Pancreas (tissue), 10 donors: ENCODE measurements around the gene ELP1. TPM values are rescaled to one million over a fixed set of nuclear protein-coding genes. Genes with fewer than 3 reads are reported as not detected.
A peak's percentile ranks its signal among the peaks of the same experiment; 100 is the strongest.
"Not testable (repeated sequence)": the region's sequence is repeated elsewhere in the genome, so short reads cannot be mapped to it uniquely, and the experiment has no call there.

ENCODE experiments used
- ATAC-seq, 4 donors: fragments of 200-7000 bp; cut with Tn5 transposase; one replicate each; pipeline versions ENCODE4 v1.8.0 to v1.9.1; 2020; ENCODE audit warnings: mild to moderate bottlenecking in 4 of 4, moderate library complexity in 4 of 4
- DNase-seq, 6 donors: peaks; one replicate each; pipeline ENCODE4 v3.0.0-alpha.2; 2020
- FAIRE-seq: peaks from 2 replicates; lab custom pipeline; 2012; peaks lifted over from hg19 to GRCh38; lab: Jason Lieb, UNC
- H3K27ac ChIP-seq, 4 donors: fragments of 200-600 bp; sonication (generic); 1 replicate in 3 of 4; 2 replicates in 1 of 4; pipeline versions ENCODE4 v1.5.0 to v1.8.0; 2020
- H3K27me3 ChIP-seq, 4 donors: fragments of 200-600 bp; one replicate each; pipeline ENCODE4 v1.8.0; 2021
- H3K36me3 ChIP-seq, 3 donors: fragments of 200-600 bp; sonication (generic) in 1 of 3; one replicate each; pipeline versions ENCODE4 v1.5.0 to v1.8.0; 2020 to 2021
- H3K4me1 ChIP-seq, 3 donors: fragments of 200-600 bp; one replicate each; pipeline ENCODE4 v1.8.0; 2021
- H3K4me3 ChIP-seq, 4 donors: fragments of 200-600 bp; sonication (generic) in 2 of 4; one replicate each; pipeline versions ENCODE4 v1.5.0 to v1.8.0; 2020 to 2021
- H3K9me3 ChIP-seq, 4 donors: fragments of 200-600 bp; one replicate each; pipeline ENCODE4 v1.8.0; 2021
- CTCF ChIP-seq, 4 donors: fragments of 200-600 bp; sonication (generic) in 3 of 4; IDR thresholded peaks; one replicate each; pipeline versions ENCODE4 v1.5.0 to v1.8.0; 2021; ENCODE audit warnings: antibody characterized with exemption in 4 of 4
- WGBS, 2 donors: extraction: QIAGEN DNeasy Blood & Tissue Kit; methylation state at CpG; one replicate each; pipeline ENCODE4 v1.1.7; 2013; 5-methylcytosine and 5-hydroxymethylcytosine counted together
- intact Hi-C, 3 donors: fragments of 100-400 bp; cut with DNase I; formaldehyde crosslinking; loops; one replicate each; pipeline versions ENCODE4 v1.11.1 to v1.14.2; 2022
- polyA plus RNA-seq, 2 donors: library from polyadenylated mRNA; stranded (reverse); fragments of 200-250 nt; gene quantifications; one replicate each; pipeline ENCODE4 v1.2.3, GENCODE V29; 2013
- total RNA-seq, 6 donors: library from RNA; stranded (reverse); fragmentation: NEBNext Ultra II Directional in 4 of 6; extraction: Animal tissue kit (Norgen Biotek cat#: 25700) in 4 of 6; gene quantifications; one replicate each; pipeline versions ENCODE4 v1.2.1 to v1.2.4, GENCODE V29; 2021 to 2023
- donor health status: healthy with polysubstance abuse.
- donor health status: DM: no; HTN: no; CAD: no; lungs with moderate emphysema.
- donor health status: DM: no; HTN: no; CAD: no.
- donor health status: control.
- donor health status: control.
- donor health status: Bipolar disorder and iron deficiency.
- donor health status: DM: yes; HTN: yes; CAD: no.
- donor health status: DM: no; HTN: no; CAD: no.
- donor health status: DM: no; HTN: no; CAD: no.
- donor health status: DM: yes; HTN: yes; CAD: no.

The ELP1 gene
- total and polyA plus RNA-seq, 8 donors, result 6.9 to 19.2 (median 10.0) TPM

- ATAC-seq, result no peak
- 92 to 97% methylated on average over 2 of the region's 2 CpGs for WGBS, 2 donors
- H3K36me3 ChIP-seq, result peaks cover 0 to 56% (median 6%) of the 10 kb centered on the region in 3 donors
Measured at GRCh38 chr9:108897324-108898096, 36.4 kb downstream of the ELP1 start.

GRCh38 chr9:108894225-108894997 lies 39.5 kb downstream of the ELP1 start:
- Histone ChIP-seq H3K36me3 (peaks cover 0 to 57% (median 12%) of the 10 kb centered on the region in 3 donors), H3K9me3 (no peaks in the 10 kb centered on the region), H3K4me1 (no peaks in the 10 kb centered on the region), H3K27me3 (no peaks in the 10 kb centered on the region), H3K27ac (no peak overlapping the region), H3K4me3 (no peak overlapping the region)
- TF ChIP-seq CTCF (IDR thresholded peaks at IDR 0.05), result no peak
- ATAC-seq (no peak), DNase-seq (no peak), FAIRE-seq (no peak)
- intact Hi-C loops, result no loop called here
- 71 to 72% methylated on average over 4 of the region's 4 CpGs for WGBS, 2 donors

More at GRCh38 chr9:108897324-108898096, 36.4 kb downstream of the ELP1 start:
- intact Hi-C loops, result no loop called here
- H3K9me3 ChIP-seq, result no peaks in the 10 kb centered on the region
- H3K4me1 ChIP-seq, result no peaks in the 10 kb centered on the region
- DNase-seq (no peak), FAIRE-seq (no peak)
- H3K4me3 ChIP-seq, result no peak overlapping the region
- H3K27ac ChIP-seq, result no peak overlapping the region
- no peaks in the 10 kb centered on the region for H3K27me3 ChIP-seq
- TF ChIP-seq CTCF (IDR thresholded peaks at IDR 0.05), result no peak

- no peak for DNase-seq
- TF ChIP-seq CTCF (IDR thresholded peaks at IDR 0.05), result no peak
- intact Hi-C loops, result no loop called here
- no peaks in the 10 kb centered on the region for H3K9me3 ChIP-seq
- H3K27me3 ChIP-seq, result no peaks in the 10 kb centered on the region
- 62 to 80% methylated on average over 4 of the region's 4 CpGs for WGBS, 2 donors
- peaks cover 0 to 37% (median 12%) of the 10 kb centered on the region in 3 donors for H3K36me3 ChIP-seq
- no peak for ATAC-seq
- no peak overlapping the region for H3K4me3 ChIP-seq
- peaks cover 16 to 19% (median 19%) of the 10 kb centered on the region in 3 donors for H3K4me1 ChIP-seq
- H3K27ac ChIP-seq, result no peak overlapping the region
- FAIRE-seq, result no peak
Measured at GRCh38 chr9:108889649-108890067, 44.3 kb downstream of the ELP1 start.

GRCh38 chr9:108886594-108887271 lies 47.2 kb downstream of the ELP1 start:
- peaks cover 0 to 18% (median 5%) of the 10 kb centered on the region in 3 donors for H3K36me3 ChIP-seq
- 64 to 82% methylated on average over 3 of the region's 3 CpGs for WGBS, 2 donors
- intact Hi-C loops, result not testable (repeated sequence)

More at GRCh38 chr9:108886594-108887271, 47.2 kb downstream of the ELP1 start:
- Histone ChIP-seq H3K4me1 (peaks cover 19 to 24% (median 20%) of the 10 kb centered on the region in 3 donors), H3K27ac (peak overlapping the region; percentile 19 to 87 (median 66))
- not testable (repeated sequence) for H3K27me3 ChIP-seq, H3K9me3 ChIP-seq, H3K4me3 ChIP-seq, FAIRE-seq
- DNase-seq (peak in 1 of 6 donors; percentile 25), ATAC-seq (peak; percentile 49 to 75 (median 63))
